NCI-H1694 treated with DMSO at 0.1 percent for 48 hours (cell line): Measurements from ENCODE around the gene UPK1A.

Experiments
- DNase-seq: peaks from one replicate; lab custom pipeline; 2025; lab: John Stamatoyannopoulos, UW

Gene UPK1A

DNA sequence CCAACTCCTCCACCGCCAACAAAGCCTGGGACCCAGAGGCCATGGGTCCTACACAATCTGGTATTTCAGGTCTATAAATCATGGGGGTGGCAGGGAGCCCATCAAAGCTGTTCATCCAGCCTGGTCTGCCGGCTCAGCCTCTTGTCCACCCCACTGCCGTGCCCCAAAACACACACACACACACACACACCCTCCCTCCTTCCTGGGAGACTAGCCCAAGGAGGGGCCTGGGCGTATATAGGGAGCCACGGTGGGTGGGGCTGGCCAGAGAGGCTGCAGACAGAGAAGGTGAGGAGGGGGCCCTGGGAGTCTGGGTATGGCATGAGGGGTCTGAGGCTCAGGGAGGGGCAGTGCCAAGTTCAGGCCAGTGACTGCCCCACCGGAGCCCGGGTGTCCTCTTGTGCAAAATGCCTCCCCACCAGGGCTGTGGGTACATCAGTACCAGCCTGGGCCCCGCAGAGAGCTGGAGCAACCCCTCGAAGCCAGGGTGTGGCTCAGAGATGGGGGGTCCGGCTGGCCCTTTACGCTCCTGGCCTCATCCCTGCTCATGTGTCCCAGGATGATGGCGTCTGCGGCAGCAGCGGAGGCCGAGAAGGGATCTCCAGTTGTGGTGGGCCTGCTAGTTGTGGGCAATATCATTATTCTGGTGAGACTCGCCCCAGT, at the start of gene UPK1A:
Gene UPK1A, plus strand, starts transcription at position 267 of the 663 bp plus-strand sequence. Its CDS starts 296 bp downstream, at position 563.
- no peak for DNase-seq

DNA sequence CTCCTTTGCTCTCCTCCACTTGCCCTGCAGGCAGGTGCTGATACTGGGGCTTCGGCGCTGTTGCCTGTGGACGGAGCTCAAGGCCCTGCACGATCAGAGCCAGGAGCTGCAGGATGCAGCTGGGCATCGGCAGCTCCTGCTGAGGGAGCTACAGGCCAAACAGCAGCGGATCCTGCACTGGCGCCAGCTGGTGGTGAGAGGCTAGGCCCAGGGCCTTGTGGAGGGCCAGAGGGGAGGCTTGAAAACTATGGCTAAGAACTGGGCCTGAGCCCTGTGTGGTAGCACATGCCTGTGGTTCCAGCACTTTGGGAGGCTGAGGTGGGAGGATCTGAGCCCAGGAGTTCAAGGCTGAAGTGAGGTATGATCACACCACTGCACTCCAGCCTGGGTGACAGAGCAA, 47.5 kb upstream of the UPK1A start:
- DNase-seq, result no peak

DNA sequence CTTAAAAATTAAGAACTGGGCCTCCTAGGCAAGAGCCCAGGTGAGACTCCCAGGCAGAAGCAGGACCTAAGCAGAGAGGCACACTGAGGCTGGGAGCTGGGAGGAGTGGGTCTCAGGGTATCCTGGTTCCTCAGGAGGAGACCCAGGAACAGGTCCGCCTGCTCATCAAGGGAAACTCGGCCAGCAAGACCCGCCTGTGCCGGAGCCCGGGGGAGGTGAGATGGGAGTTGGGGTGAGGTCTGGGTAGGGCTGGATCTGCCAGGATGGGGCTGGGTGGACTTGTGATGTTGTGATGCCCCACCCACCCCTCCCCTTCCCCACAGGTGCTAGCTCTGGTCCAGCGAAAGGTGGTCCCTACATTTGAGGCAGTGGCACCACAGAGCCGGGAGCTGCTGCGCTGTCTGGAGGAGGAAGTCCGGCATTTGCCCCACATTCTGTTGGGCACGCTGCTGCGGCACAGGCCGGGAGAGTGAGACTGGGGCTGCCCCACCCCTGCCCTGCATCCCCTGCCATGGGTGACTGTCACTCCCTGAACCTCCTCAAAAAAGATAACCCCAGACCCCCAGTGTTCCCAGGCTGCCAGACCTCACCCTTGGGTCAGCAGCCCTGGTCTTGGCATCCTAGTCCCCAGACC, 46.9 kb upstream of the UPK1A start:
- no peak for DNase-seq

DNA sequence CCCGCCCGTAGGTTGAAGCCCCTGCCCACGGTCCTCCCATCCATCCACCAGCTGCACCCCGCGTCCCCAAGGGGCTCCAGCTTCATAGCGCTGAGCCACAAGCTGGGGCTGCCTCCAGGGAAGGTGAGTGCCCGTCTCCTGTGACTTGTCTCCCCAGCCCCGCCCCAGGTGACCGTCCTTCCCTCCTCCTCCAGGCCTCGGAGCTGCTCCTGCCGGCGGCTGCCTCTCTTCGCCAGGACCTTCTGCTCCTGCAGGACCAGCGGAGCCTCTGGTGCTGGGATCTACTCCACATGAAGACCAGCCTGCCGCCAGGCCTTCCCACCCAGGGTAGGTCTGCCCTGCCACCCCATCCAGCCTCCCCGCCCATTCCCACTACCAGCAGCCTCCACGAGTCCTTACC, 46.3 kb upstream of the UPK1A start:
- no peak for DNase-seq

DNA sequence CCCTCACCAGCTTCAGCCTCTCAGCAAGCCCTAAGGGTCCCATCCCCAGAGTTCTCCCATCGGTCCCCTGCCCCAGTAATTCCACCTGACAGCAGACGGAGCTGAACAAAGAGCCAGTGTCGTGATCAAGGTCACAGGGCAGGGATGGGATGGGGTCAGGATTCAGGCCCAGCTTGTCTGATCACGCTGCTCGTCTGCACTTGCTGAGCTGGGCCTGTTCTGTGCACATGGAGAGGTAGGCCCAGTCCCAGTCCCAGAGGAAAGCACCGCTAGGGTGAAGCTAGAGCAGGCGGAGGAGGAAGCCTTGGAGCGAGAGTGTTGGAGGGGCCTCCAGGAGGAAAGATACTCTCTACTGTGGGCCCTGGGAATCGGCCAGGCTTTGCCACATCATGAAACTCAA, 44.6 kb upstream of the UPK1A start:
- DNase-seq, result no peak

DNA sequence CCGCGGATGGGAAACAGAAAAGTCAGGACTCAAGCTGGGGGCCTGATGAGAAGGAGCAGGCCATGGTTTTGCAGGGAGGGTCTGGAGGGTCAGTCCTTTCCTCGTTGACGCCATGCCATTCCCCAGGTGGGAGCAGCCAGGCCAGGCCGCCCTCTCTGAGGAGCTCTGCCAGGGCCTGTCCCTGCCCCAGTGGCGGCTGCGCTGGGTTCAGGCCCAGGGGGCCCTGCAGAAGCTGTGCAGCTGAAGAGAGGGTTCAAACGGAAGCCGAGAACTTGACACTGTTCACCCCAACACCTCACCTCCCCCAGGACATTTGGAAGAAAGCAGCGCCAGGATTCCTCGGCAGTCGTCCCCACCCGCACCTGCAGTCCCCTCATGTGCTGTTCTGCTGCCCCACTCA, 43.6 kb upstream of the UPK1A start:
- DNase-seq, result no peak

DNA sequence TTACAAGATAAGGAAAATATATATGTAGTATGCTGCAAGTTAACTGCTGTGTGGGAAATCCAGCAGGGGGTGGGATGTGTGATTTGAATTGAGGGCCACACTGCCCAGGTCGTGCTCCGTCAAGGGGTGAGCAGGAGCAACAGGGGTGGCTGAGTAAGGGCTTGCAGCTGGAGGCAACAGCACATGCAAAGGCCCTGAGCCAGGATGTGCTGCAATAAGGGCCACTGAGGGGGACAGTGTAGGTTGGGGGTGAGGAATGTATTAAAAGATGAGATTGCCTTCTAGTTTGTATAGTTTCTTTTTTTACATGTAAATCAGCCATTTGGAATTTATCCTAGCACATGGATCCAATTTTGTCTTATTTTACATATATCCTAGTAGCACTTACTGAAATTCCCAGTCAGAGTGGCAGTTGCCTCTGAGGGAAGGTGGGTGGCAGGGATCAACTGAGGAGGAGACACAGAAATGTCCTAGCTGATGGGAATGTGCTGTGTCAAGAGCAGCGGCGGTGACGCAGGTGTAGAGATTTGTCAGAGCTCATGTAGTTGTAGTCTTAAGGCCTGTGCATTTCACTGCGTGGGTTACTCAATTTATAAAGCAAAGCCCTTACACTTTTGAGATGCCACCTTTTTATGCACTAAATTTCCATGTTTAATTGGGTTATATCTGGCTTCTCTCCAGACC, 42.8 kb upstream of the UPK1A start:
- no peak for DNase-seq

DNA sequence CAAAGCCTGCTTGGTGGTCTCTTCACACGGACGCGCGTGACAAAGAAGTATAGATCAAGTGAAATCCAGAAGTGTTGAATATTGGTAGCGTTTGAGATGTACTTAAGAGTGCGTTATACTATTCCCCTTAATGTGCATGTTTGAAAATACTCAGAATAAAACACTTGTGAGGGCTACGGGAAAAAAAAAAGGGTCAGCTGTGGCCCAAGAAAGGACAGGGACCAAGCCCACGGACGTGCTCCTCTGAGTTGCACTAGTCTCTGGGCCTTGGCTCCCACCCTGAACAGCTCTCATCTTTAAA, 38.1 kb upstream of the UPK1A start:
- DNase-seq, result no peak

DNA sequence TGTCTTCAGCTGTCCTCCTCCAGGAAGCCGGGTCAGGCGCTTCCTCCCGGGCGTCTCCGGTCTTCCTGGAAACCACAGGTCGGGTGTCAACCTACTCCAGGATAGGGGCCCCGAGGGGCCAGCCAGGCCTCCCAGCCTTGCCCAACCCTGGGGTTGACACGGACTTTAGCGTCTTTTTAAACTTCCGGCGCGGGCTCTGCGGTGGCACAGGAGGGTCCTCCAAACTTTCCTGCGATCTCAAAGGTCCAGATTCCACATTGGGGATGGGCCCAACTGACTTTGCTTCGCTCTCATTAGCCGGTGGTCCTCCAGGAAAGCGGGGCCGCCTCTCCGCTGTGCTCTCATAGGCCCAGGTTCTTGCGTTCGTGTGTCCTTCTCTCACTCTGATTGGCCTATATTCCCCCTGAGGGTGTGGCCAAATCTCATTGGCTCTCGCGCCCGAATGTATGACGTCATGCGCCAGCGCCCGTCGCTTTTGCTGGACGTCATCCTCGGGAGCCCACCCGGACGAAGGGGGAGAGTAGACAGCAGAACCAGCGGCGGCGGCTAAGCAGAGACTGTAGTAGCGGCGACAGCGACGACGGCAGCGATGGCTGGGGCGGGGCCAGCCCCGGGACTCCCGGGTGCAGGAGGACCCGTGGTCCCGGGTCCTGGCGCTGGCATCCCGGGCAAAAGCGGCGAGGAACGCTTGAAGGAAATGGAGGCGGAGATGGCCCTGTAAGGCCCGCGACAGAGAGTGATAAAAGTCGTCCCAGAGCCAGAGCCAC, 37.6 kb upstream of the UPK1A start, which contains the start of gene RBM42:
Gene RBM42, plus strand, starts transcription at position 472 of the 767 bp plus-strand sequence. Its CDS starts 118 bp downstream, at position 590.
- peak; percentile 98 for DNase-seq

DNA sequence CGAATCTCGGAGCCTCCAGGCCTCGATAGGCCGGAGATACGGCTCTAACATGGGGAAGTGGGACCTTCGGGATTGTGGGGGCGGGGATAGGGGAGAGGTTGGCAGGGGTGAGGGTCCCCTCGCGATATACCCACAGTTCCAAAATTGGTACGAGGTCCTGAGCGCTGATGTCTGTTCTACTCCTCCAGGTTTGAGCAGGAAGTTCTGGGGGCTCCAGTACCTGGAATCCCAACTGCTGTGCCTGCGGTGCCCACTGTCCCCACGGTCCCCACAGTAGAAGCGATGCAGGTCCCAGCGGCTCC, 37.0 kb upstream of the UPK1A start:
- no peak for DNase-seq

DNA sequence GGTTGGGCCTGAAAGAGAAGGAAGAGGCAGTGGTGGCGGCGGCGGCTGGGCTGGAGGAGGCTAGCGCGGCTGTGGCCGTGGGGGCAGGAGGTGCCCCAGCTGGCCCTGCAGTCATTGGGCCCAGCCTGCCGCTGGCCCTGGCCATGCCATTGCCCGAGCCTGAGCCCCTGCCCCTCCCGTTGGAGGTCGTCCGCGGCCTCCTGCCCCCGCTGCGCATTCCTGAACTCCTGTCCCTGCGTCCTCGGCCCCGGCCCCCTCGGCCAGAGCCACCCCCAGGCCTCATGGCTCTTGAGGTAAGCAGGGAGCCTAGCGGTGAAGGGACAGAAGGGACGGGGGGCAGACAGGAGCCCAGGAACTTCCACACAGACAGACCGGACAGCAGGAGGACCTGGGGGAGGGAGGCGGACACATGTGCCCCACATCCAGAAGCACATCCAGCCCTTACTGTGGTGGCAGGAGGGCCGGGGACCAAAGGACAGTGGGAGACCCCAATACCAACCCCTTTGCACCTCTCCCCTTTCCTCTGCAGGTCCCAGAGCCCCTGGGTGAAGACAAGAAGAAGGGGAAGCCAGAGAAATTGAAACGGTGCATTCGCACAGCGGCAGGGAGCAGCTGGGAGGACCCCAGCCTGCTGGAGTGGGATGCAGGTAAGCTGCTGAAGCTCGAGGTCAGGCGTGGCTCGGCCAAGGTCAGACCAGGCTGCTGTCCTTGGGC, 32.4 kb upstream of the UPK1A start:
- DNase-seq, result no peak

DNA sequence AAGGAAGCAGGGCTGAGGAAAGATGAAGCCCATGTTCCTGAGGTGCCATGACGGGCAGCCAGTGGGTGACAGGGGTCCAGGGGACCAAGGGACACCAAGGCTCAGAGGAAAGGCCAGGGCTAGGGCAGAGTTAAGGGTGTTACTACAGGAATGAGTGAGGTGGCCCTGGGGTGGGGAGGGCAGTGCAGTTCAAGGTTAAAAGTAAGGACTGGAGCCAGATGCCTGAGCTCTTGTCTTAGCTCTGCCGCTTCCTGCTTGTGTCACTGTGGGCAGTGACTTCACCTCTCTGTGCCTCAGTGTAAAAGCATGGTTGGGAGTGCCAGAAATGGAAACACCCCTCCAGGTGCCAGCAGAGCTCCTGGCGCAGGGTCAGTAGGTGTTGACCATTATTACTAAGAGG, 29.7 kb upstream of the UPK1A start:
- no peak for DNase-seq

DNA sequence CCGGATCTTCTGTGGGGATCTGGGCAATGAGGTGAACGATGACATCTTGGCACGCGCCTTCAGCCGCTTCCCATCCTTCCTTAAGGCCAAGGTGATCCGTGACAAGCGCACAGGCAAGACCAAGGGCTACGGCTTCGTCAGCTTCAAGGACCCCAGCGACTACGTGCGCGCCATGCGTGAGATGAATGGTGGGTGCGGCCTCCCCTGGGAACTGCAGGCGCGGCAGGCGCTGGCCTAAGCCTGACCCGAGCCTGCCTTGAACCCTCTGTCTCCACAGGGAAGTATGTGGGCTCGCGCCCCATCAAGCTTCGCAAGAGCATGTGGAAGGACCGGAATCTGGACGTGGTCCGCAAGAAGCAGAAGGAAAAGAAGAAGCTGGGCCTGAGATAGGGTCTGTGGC, 29.2 kb upstream of the UPK1A start:
- no peak for DNase-seq

DNA sequence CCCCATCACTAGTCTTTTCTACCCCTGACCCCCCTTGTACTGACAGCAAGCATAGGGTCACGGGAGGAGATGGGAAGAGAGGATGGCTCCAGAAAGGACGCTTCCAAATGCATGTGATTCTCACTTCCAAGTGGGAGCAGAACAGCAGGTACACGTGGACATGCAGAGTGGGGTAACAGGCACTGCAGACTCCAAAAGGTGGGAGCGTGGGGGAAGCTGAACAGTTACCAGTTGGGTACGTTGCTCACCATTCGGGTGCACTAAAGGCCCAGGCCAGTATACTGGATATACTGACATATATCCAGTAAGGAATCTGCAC, 27.0 kb upstream of the UPK1A start:
- DNase-seq, result no peak

DNA sequence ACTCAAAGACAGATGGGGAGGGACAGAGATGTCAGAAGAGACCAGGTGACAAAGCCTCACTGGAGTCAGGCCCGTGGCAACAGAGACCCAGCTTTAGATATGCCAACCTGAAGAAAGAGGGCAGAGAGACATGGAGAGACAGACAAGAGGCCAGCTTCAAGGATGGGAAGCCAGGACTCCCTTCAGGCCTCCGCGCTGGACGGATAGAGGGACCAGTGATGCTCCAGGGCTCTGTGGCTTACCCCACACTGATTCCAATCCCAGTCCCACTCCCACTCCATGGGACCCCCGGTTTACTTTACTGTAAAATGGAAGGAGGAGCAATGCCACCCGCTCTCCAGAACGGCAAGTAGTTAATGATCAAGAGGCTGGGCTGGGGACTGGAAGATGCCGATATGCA, 26.5 kb upstream of the UPK1A start:
- no peak for DNase-seq

DNA sequence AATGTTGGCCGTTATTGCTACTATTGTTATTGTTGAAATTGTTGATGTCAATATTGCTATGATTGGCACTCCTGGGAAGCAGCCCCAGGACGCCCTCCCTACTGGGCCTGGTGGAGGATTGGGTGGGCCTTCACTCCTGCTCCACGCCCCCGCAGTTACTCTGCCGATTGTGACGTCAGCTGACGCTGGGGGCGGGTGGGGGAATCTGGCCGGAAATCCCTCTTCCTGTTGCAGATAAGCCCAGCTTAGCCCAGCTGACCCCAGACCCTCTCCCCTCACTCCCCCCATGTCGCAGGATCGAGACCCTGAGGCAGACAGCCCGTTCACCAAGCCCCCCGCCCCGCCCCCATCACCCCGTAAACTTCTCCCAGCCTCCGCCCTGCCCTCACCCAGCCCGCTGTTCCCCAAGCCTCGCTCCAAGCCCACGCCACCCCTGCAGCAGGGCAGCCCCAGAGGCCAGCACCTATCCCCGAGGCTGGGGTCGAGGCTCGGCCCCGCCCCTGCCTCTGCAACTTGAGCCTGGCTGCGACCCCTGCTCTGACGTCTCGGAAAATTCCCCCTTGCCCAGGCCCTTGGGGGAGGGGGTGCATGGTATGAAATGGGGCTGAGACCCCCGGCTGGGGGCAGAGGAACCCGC, 24.7 kb upstream of the UPK1A start, which contains the start of gene ETV2:
Gene ETV2, plus strand, starts transcription at position 231 of the 637 bp plus-strand sequence. CDS start 716 bp downstream, outside the sequence.
- DNase-seq, result no peak

DNA sequence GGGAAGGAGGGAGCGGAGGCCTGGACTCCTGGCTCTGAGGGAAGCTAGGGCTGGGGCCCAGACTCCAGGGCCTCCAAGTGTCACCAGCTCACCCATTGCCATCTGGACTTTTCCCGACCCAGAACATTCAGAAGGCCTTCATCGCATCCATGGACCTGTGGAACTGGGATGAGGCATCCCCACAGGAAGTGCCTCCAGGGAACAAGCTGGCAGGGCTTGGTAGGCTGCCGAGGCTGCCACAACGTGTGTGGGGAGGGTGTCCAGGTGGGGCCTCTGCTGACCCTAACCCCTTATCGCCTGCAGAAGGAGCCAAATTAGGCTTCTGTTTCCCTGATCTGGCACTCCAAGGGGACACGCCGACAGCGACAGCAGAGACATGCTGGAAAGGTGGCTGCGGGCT, 24.0 kb upstream of the UPK1A start:
- DNase-seq, result no peak

DNA sequence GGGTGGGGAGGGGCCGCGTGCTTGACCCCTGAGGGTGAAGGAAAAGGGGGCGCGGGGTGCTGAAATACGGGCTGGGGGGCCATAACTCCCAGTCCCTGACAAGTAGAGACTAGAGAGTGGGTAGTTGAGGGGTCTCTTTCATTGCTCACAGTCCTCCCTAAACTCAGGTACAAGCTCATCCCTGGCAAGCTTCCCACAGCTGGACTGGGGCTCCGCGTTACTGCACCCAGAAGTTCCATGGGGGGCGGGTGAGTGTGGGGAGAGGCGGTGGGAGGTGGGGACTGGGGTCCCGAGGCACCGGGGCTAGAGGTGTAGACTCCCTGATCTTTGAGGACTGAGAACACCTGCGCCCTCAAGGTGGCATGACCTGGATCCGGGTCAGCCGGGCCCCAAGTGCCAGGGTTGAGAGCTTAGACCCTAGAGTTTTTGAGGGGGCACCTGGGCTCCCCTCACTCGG, 23.5 kb upstream of the UPK1A start:
- no peak for DNase-seq

DNA sequence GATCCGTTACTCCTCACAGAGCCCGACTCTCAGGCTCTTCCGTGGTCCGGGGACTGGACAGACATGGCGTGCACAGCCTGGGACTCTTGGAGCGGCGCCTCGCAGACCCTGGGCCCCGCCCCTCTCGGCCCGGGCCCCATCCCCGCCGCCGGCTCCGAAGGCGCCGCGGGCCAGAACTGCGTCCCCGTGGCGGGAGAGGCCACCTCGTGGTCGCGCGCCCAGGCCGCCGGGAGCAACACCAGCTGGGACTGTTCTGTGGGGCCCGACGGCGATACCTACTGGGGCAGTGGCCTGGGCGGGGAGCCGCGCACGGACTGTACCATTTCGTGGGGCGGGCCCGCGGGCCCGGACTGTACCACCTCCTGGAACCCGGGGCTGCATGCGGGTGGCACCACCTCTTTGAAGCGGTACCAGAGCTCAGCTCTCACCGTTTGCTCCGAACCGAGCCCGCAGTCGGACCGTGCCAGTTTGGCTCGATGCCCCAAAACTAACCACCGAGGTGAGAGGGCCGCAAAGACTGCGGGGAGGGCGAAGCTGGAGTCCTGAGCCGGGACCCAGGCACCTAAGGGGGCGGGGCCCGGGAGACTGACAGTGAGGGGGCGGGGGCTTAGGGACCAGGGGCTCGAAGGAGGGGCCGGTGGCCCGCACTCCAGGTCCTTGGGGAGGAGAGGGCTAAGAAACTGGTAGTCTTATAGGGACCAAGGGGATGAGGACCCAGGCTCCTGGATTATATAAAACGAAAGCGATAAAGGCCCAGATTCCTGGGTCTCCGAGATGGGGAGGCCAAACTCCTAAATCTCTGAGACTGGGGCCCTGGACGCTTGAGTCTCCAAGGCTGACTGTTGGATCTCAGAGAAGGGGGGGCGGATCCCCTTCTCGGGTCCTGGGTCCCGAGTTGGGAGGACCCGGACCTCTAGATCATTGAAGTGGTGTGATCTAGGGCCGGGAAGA, 22.8 kb upstream of the UPK1A start:
- DNase-seq, result peak; percentile 74

DNA sequence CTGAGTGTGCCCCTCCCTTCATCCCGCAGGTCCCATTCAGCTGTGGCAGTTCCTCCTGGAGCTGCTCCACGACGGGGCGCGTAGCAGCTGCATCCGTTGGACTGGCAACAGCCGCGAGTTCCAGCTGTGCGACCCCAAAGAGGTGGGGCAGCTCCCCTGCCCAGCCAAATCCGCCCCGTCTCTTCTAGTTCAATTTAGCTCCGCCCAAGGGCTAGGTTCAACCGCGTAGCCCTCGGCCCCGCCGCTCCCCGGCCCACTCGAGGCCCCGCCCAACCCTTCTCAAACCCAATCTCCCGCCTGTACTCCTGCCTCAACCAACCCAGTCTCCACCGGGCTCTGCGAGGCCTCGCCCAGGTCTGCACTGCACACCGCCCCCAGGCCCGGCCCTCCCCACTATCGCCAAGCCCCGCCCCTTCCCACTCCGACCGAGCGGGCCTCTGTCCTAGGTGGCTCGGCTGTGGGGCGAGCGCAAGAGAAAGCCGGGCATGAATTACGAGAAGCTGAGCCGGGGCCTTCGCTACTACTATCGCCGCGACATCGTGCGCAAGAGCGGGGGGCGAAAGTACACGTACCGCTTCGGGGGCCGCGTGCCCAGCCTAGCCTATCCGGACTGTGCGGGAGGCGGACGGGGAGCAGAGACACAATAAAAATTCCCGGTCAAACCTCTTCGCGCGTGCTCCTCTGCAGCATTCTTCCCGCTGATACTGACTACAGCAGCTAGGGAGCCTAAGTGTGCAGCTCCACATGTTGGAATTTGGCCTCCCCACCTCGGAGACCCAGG, 21.9 kb upstream of the UPK1A start:
- peak; percentile 90 for DNase-seq
